Fibroblast of the aortic adventitia (primary cell): ENCODE measurements around the gene RASAL1. TPM values are rescaled to one million over a fixed set of nuclear protein-coding genes. Genes with fewer than 3 reads are reported as not detected.
A peak's percentile ranks its signal among the peaks of the same experiment; 100 is the strongest.

Experiments
- DNase-seq: peaks from one replicate; pipeline ENCODE4 v3.0.0-alpha.2; 2010; ENCODE audit warnings: low read depth
- H3K4me3 ChIP-seq: 2 replicates; pipeline ENCODE4 v1.5.1; 2011; ENCODE audit warnings: low read depth, mild to moderate bottlenecking, control low read depth, low read length, moderate library complexity
- total RNA-seq: library from RNA; depleted of rRNA; stranded (reverse); fragments of >200 nt; gene quantifications from 2 replicates; pipeline ENCODE4 v1.2.3, GENCODE V29; 2012; ENCODE audit warnings: low replicate concordance
- TF ChIP-seq, protein P1 (sequence below): IDR thresholded peaks from 2 replicates; pipeline ENCODE4 v1.5.1; 2011; ENCODE audit warnings: mild to moderate bottlenecking, low read length, control low read depth, inconsistent platforms; ENCODE audit not compliant: insufficient read depth

RASAL1 gene
- total RNA-seq, 1 donor: not detected

DNA sequence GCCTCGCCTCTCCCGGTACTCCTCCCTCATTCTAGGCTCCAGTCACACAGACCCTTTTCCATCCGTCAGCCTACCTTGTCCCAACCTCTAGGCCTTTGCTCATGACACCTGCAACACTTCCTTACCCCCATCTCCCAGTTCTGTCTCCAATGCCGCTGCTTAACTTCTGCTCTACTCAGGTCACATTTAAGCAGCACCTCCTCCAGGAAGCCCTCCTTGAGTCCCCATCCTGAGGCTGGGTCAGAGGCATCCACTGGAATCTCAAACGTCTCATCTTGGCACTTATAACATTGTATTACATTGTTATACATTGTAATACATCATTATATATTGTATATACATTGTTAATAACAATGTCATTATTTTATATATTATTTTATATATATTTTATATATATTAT lies 32.8 kb downstream of the RASAL1 start:
- TF ChIP-seq, protein P1, sequence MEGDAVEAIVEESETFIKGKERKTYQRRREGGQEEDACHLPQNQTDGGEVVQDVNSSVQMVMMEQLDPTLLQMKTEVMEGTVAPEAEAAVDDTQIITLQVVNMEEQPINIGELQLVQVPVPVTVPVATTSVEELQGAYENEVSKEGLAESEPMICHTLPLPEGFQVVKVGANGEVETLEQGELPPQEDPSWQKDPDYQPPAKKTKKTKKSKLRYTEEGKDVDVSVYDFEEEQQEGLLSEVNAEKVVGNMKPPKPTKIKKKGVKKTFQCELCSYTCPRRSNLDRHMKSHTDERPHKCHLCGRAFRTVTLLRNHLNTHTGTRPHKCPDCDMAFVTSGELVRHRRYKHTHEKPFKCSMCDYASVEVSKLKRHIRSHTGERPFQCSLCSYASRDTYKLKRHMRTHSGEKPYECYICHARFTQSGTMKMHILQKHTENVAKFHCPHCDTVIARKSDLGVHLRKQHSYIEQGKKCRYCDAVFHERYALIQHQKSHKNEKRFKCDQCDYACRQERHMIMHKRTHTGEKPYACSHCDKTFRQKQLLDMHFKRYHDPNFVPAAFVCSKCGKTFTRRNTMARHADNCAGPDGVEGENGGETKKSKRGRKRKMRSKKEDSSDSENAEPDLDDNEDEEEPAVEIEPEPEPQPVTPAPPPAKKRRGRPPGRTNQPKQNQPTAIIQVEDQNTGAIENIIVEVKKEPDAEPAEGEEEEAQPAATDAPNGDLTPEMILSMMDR: no peak
- H3K4me3 ChIP-seq: no peak overlapping the region
- DNase-seq: no peak

DNA sequence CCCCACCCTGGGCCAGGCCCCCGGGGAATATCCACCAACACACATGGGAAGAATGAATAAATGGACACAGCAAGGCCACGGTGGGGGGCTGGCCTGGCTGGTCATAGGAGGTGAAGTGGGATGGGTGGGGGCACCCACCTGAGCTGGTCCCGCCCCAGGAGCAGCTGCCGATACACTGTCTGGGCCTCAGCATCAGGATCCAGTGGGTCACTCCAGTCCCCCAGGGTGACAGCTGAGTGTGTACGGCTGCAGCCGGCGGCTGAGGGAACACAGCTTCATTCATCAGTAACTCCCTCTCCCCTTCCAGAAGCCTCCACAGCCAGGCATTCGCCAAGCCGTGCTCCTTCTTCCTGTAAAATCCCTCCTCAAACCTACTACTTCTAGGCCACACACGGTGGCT lies 33.8 kb downstream of the RASAL1 start:
- H3K4me3 ChIP-seq: no peak overlapping the region
- no peak for DNase-seq
- TF ChIP-seq, protein P1: no peak

DNA sequence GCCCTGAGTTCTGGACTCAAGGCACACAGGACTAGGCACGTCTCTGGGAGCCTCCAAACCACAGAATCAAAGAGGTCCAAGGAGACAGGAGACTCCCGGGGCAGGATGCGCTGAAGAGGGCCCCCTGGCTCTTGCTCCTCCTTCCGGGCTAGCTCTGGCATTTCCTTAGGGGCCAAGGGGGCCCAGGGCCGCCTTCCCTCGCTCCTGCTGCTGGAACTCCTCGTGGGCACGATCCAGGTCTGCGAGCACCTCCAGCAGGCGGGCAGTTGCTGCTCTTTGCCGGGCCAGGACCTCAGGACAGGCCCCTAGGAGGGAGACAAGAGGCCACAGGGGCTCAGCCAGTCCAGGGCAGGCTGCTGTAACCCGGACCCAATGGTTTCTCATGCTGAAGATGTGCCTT lies 35.8 kb downstream of the RASAL1 start:
- DNase-seq: no peak
- no peak overlapping the region for H3K4me3 ChIP-seq
- TF ChIP-seq, protein P1: no peak

DNA sequence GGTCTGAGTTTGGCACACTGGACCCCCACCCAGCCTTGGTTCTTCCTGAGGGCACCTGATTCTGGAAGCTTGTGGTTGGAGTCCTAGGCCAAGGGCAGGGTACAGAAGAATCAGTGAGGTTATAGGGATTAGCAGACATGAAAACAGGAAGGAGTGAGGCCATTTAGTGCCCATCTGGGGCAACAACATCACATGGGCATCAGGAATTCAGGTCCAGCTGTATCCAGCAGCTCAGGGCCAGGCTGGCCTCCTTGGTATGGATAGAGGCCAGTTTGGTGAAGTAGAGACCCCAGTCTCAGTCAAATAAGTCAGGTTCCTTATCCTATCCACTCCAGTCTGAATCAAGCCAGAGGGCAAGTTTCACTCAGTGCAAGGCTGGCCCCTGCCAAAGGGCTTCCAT lies 36.2 kb downstream of the RASAL1 start:
- TF ChIP-seq, protein P1: no peak
- no peak for DNase-seq
- no peak overlapping the region for H3K4me3 ChIP-seq

DNA sequence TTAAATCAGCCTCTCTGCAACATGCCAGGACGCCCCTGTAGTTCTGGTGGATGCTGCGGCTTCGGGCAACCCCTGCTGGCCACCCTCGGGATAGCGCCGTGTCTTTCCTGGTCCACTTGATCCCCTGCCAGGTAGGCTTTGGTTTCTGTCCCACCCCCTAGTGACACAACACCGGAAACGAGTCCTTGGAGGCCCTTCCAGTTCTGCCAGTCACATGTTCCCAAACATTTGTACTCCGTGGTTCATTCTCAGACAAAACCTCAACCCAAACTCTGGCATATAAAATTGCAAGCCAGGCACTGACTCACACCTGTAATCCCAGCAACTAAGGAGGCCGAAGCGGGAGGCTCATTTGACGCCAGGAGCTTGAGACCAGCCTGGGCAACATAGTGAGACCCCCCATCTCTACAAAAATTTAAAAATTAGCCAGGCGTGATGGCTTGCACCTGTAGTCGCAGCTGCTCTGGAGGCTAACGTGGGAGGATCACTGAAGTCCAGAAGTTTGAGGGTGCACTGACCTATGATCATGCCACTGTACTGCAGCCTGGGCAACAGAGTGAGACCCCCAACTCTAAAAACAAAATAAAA lies 37.0 kb downstream of the RASAL1 start:
- no peak overlapping the region for H3K4me3 ChIP-seq
- peak; percentile 83 for DNase-seq
- TF ChIP-seq, protein P1: peak; percentile 86

DNA sequence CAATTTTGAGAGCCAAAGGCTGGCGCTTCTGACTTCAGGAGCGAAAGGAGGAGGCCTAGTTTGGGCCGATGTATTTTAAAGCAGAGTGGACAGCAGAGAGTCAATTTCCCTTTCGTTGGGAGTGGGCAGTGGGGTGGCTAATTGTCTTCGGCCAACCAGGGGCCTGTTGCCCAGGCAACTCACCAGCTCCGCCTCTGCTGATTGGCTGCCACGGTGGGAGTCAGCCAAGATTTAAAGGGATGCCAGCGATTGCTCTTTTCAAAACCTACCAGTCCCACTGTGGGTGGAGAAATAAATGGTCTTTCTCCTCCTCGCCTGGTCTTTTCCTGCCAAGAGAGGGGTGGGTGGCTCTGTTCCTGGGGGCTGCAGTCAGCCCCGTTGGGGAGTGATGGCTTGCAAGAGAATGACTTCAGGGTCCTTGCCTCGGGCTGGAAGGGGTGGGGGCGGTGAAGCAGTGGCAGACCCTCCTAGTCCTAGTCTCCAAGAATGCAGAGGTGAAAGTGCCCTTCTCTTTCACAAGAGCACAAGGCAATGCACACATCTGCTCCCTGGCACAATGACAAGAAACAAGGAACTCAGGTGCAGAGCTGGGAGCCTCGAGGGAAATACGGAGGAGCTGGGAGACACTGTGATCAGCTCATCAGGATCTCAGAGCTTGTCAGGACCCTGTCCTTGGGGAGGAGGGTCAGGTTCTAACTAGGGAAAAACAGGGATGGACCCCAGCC lies 37.7 kb downstream of the RASAL1 start:
- peak; percentile 49 for DNase-seq
- TF ChIP-seq, protein P1: no peak

More for the DNA sequence above, 37.7 kb downstream of the RASAL1 start:
- H3K4me3 ChIP-seq: no peak overlapping the region
